B cell (primary cell): Measurements from ENCODE around the gene ASTN2. TPM values are rescaled to one million over a fixed set of nuclear protein-coding genes. Genes with fewer than 3 reads are reported as not detected.

Source experiments
- ATAC-seq: fragments of 200-7000 bp; cut with Tn5 transposase; one replicate; pipeline ENCODE4 v1.10.0; 2021; ENCODE audit warnings: low read depth, mild to moderate bottlenecking, moderate number of reproducible peaks, moderate library complexity
- CTCF ChIA-PET: fragments of 350-600 bp; sonication (Branson Sonifier 250); formaldehyde crosslinking; loops from one replicate; lab custom pipeline; 2021; ENCODE audit warnings: antibody characterized with exemption, inconsistent platforms; lab: Charles Lee
- POLR2A ChIA-PET: fragments of 350-600 bp; sonication (Branson Sonifier 250); formaldehyde crosslinking; loops from one replicate; lab custom pipeline; 2021; ENCODE audit warnings: antibody characterized with exemption; lab: Charles Lee
- DNase-seq: peaks from one replicate; pipeline ENCODE4 v3.0.0; 2013
- H2AFZ ChIP-seq: 2 replicates; pipeline ENCODE4 v1.6.1; 2012; ENCODE audit warnings: mild to moderate bottlenecking, low read depth, low read length; ENCODE audit not compliant: insufficient read depth, poor library complexity, severe bottlenecking
- H3K27ac ChIP-seq, 2 donors: 1 replicate in 1 of 2; 2 replicates in 1 of 2; pipeline ENCODE4 v1.5.1; 2012 to 2013; ENCODE audit warnings: low read length in 2 of 2, mild to moderate bottlenecking in 2 of 2, moderate library complexity in 1 of 2
- H3K27me3 ChIP-seq, 4 experiments: fragments of 200-600 bp in 1 of 4; sonication (generic) in 1 of 4; replicated peaks in 1 of 4; 1 replicate in 2 of 4; 2 replicates in 2 of 4; pipeline versions ENCODE4 v1.6.1 to v1.7.0; 2013 to 2016; ENCODE audit warnings: low read length in 3 of 4, mild to moderate bottlenecking in 2 of 4, mixed read lengths in 1 of 4, moderate library complexity in 1 of 4; ENCODE audit not compliant: insufficient read depth in 4 of 4, control insufficient read depth in 3 of 4; ENCODE audit errors: control extremely low read depth in 1 of 4
- H3K36me3 ChIP-seq, 2 experiments: replicated peaks in 1 of 2; 1 replicate in 1 of 2; 2 replicates in 1 of 2; pipeline versions ENCODE4 v1.6.1 to v1.7.1; 2013; ENCODE audit warnings: low read length in 1 of 2; ENCODE audit not compliant: insufficient read depth in 2 of 2, control insufficient read depth in 1 of 2; ENCODE audit errors: control extremely low read depth in 1 of 2, extremely low read depth in 1 of 2
- H3K4me1 ChIP-seq, 2 donors: fragments of 200-600 bp in 1 of 2; sonication (generic) in 1 of 2; 1 replicate in 1 of 2; 2 replicates in 1 of 2; pipeline versions ENCODE4 v1.5.1 to v1.6.1; 2013 to 2017; ENCODE audit warnings: low read length in 2 of 2; ENCODE audit not compliant: control insufficient read depth in 2 of 2, insufficient read depth in 2 of 2
- H3K4me2 ChIP-seq: replicated peaks from 2 replicates; pipeline ENCODE3; 2012; ENCODE audit warnings: mild to moderate bottlenecking, low read depth, low read length; ENCODE audit not compliant: poor library complexity, severe bottlenecking
- H3K4me3 ChIP-seq, 5 experiments: fragments of 200-600 bp in 1 of 5; sonication (generic) in 1 of 5; 1 replicate in 3 of 5; 2 replicates in 2 of 5; pipeline versions ENCODE4 v1.5.1 to v1.7.0; 2011 to 2016; ENCODE audit warnings: low read length in 4 of 5, mild to moderate bottlenecking in 4 of 5, low read depth in 2 of 5, control low read depth in 1 of 5, moderate library complexity in 1 of 5; ENCODE audit not compliant: insufficient read depth in 1 of 5; ENCODE audit errors: control extremely low read depth in 1 of 5, extremely low read depth in 1 of 5
- H3K79me2 ChIP-seq: fragments of 200-600 bp; sonication (generic); one replicate; pipeline ENCODE4 v1.6.0; 2016; ENCODE audit warnings: low read length; ENCODE audit not compliant: control insufficient read depth, insufficient read depth
- H3K9ac ChIP-seq: fragments of 200-600 bp; sonication (generic); 2 replicates; pipeline ENCODE4 v1.6.1; 2017; ENCODE audit warnings: mild to moderate bottlenecking, low read length, moderate library complexity
- H3K9me3 ChIP-seq, 3 donors: one replicate each; pipeline versions ENCODE4 v1.6.1 to v1.7.1; 2013; ENCODE audit warnings: low read length in 2 of 3; ENCODE audit not compliant: control insufficient read depth in 2 of 3, insufficient read depth in 1 of 3; ENCODE audit errors: control extremely low read depth in 1 of 3
- H4K20me1 ChIP-seq: 2 replicates; pipeline ENCODE4 v1.6.0; 2012; ENCODE audit warnings: mild to moderate bottlenecking, low read length; ENCODE audit not compliant: insufficient read depth, control insufficient read depth, poor library complexity, severe bottlenecking
- H3K27ac Mint-ChIP-seq: one replicate; pipeline ENCODE4 v1.8.0; 2021; ENCODE audit warnings: mixed read lengths
- H3K27me3 Mint-ChIP-seq: one replicate; pipeline ENCODE4 v1.8.0; 2021; ENCODE audit warnings: mixed read lengths
- H3K4me1 Mint-ChIP-seq: one replicate; pipeline ENCODE4 v1.8.0; 2021; ENCODE audit warnings: mixed read lengths
- H3K4me3 Mint-ChIP-seq: one replicate; pipeline ENCODE4 v1.8.0; 2021; ENCODE audit warnings: mixed read lengths
- H3K9me3 Mint-ChIP-seq: one replicate; pipeline ENCODE4 v1.8.0; 2022; ENCODE audit warnings: mixed read lengths; ENCODE audit not compliant: insufficient read depth
- CTCF ChIP-seq: fragments of 200-600 bp; IDR thresholded peaks from one replicate; pipeline ENCODE4 v1.8.0; 2022; ENCODE audit warnings: antibody characterized with exemption, mild to moderate bottlenecking
- EZH2 ChIP-seq: IDR thresholded peaks from 2 replicates; pipeline ENCODE4 v1.6.1; 2012; ENCODE audit warnings: borderline replicate concordance, low read depth, mild to moderate bottlenecking, moderate library complexity, low read length; ENCODE audit not compliant: insufficient read depth, poor library complexity, severe bottlenecking
- WGBS: methylation state at CpG from one replicate; pipeline ENCODE4 v1.1.5; 2013; ENCODE audit warnings: missing lambda C conversion rate; ENCODE audit not compliant: insufficient coverage; 5-methylcytosine and 5-hydroxymethylcytosine counted together
- intact Hi-C: fragments of 100-400 bp; cut with micrococcal nuclease; formaldehyde crosslinking; loops from one replicate; pipeline ENCODE4 v1.10.0; 2022
- polyA plus RNA-seq: library from polyadenylated mRNA; depleted of rRNA; stranded (reverse); fragments of >200 nt; gene quantifications from 2 replicates; pipeline ENCODE4 v1.2.3, GENCODE V29; 2012
- total RNA-seq, 2 donors: library from RNA; stranded (reverse); fragments of 120-200 nt in 1 of 2; gene quantifications; 1 replicate in 1 of 2; 2 replicates in 1 of 2; pipeline versions ENCODE4 v1.2.3 to v1.2.4, GENCODE V29; 2013 to 2022

ASTN2 gene
- total and polyA plus RNA-seq, 2 donors (not counting 1 experiment from before 2014, with no cell fraction given), result 1.2 to 3.6 TPM

DNA sequence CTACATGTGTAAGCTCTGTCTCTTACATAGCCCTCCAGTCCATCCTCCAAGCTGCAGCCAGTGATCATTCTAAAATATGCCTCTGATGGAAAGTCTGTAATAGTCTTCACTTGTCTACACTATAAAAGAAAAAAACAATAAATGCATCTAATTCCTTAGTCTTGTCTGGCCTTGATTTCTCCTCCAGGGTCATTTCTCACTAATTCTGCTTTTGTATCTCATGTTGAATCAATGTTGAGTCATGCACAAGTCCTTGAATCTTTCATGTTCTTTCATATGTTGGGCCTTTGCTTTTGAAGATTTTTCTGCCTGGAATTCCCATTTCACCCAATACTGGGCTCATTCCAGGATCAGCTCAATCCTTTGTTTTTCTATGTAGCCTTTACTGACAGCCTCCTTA is 848.9 kb downstream of the ASTN2 start:
- no peak overlapping the region for H3K27ac Mint-ChIP-seq
- H3K4me1 Mint-ChIP-seq, result no peaks in the 10 kb centered on the region
- H3K27me3 ChIP-seq, result no peaks in the 10 kb centered on the region
- no peaks in the 10 kb centered on the region for H3K9me3 Mint-ChIP-seq
- no peak overlapping the region for H3K27ac ChIP-seq
- H2AFZ ChIP-seq, result no peak overlapping the region
- DNase-seq (no peak), ATAC-seq (no peak)
- ChIA-PET POLR2A (no interaction called here), CTCF (no interaction called here)
- no peak overlapping the region for H3K4me3 ChIP-seq
- no peaks in the 10 kb centered on the region for H3K79me2 ChIP-seq
- H3K4me3 Mint-ChIP-seq, result no peak overlapping the region
- H3K27me3 Mint-ChIP-seq, result no peaks in the 10 kb centered on the region
- no peaks in the 10 kb centered on the region for H4K20me1 ChIP-seq
- no peaks in the 10 kb centered on the region for H3K4me1 ChIP-seq
- no peaks in the 10 kb centered on the region for H3K9me3 ChIP-seq
- intact Hi-C loops, result no loop called here
- no peak overlapping the region for H3K4me2 ChIP-seq
- no peak overlapping the region for H3K9ac ChIP-seq
- no peaks in the 10 kb centered on the region for H3K36me3 ChIP-seq
- TF ChIP-seq CTCF (no peak), EZH2 (no peak)

- Mint-ChIP-seq H3K4me1 (no peaks in the 10 kb centered on the region), H3K27ac (no peak overlapping the region), H3K9me3 (no peaks in the 10 kb centered on the region), H3K4me3 (no peak overlapping the region), H3K27me3 (no peaks in the 10 kb centered on the region)
- H3K4me2 ChIP-seq, result no peak overlapping the region
- no peaks in the 10 kb centered on the region for H3K36me3 ChIP-seq
- TF ChIP-seq CTCF (no peak), EZH2 (no peak)
- no peaks in the 10 kb centered on the region for H3K27me3 ChIP-seq
- no peaks in the 10 kb centered on the region for H3K4me1 ChIP-seq
- no peak overlapping the region for H3K9ac ChIP-seq
- intact Hi-C loops, result no loop called here
- no peak overlapping the region for H3K4me3 ChIP-seq
- no peaks in the 10 kb centered on the region for H4K20me1 ChIP-seq
- CTCF ChIA-PET, result no interaction called here
- WGBS, result 69% methylated on average over 2 of the region's 3 CpGs
- DNase-seq, result no peak
- H2AFZ ChIP-seq, result no peak overlapping the region
- no peaks in the 10 kb centered on the region for H3K9me3 ChIP-seq
- H3K27ac ChIP-seq, result no peak overlapping the region
- POLR2A ChIA-PET, result no interaction called here
- no peaks in the 10 kb centered on the region for H3K79me2 ChIP-seq
- no peak for ATAC-seq
These were observed 850.5 kb downstream of the ASTN2 start for GRCh38 chr9:116564266-116564793.
